Retinal pigment epithelial cell (primary cell): ENCODE measurements around the gene IPO11.

Source experiments
- DNase-seq: peaks from one replicate; pipeline ENCODE4 v3.0.0-alpha.2; 2010; ENCODE audit warnings: low read depth
- H3K4me3 ChIP-seq: 2 replicates; pipeline ENCODE4 v1.5.1; 2011; ENCODE audit warnings: mild to moderate bottlenecking, low read length, control low read depth, moderate library complexity
- CTCF ChIP-seq: conservative IDR thresholded peaks from 2 replicates; pipeline ENCODE4 v1.5.1; 2011; ENCODE audit warnings: low read depth, low read length, control low read depth, inconsistent platforms

The IPO11 gene

GRCh38 chr5:62607615-62608014 is 195.1 kb downstream of the IPO11 start:
- no peak overlapping the region for H3K4me3 ChIP-seq
- TF ChIP-seq CTCF = no peak
- DNase-seq = no peak

- DNase-seq = no peak
- no peak for TF ChIP-seq CTCF
- no peak overlapping the region for H3K4me3 ChIP-seq
Measured at GRCh38 chr5:62608529-62609511, 196.3 kb downstream of the IPO11 start.

- DNase-seq = no peak
- no peak for TF ChIP-seq CTCF
- H3K4me3 ChIP-seq = no peak overlapping the region
Measured at GRCh38 chr5:62614355-62614754, 201.8 kb downstream of the IPO11 start.

- no peak overlapping the region for H3K4me3 ChIP-seq
- DNase-seq = no peak
- TF ChIP-seq CTCF = no peak
Measured at GRCh38 chr5:62616615-62617277, 204.2 kb downstream of the IPO11 start.

GRCh38 chr5:62617943-62618342 is 205.4 kb downstream of the IPO11 start:
- no peak for DNase-seq
- no peak overlapping the region for H3K4me3 ChIP-seq
- TF ChIP-seq CTCF = no peak

- no peak for TF ChIP-seq CTCF
- no peak overlapping the region for H3K4me3 ChIP-seq
- DNase-seq = no peak
Measured at GRCh38 chr5:62620761-62621160, 208.2 kb downstream of the IPO11 start.
